H9 (cell line): Measurements from ENCODE around the gene SOS1. TPM values are rescaled to one million over a fixed set of nuclear protein-coding genes. Genes with fewer than 3 reads are reported as not detected.
A peak's percentile ranks its signal among the peaks of the same experiment; 100 is the strongest.

ENCODE experiments used
- DNase-seq: peaks from one replicate; pipeline ENCODE4 v3.0.0-alpha.2; 2017
- H2AFZ ChIP-seq: one replicate; pipeline ENCODE4 v1.6.1; 2013; ENCODE audit warnings: mild to moderate bottlenecking, low read length, control low read depth, moderate library complexity
- H2AK5ac ChIP-seq: 2 replicates; pipeline ENCODE4 v1.6.1; 2013; ENCODE audit warnings: low read length, control low read depth, mixed read lengths; ENCODE audit not compliant: insufficient read length
- H2BK120ac ChIP-seq: one replicate; pipeline ENCODE4 v1.6.1; 2013; ENCODE audit warnings: low read depth, mild to moderate bottlenecking, low read length, control low read depth, inconsistent platforms; ENCODE audit not compliant: poor library complexity, severe bottlenecking
- H2BK12ac ChIP-seq: 2 replicates; pipeline ENCODE4 v1.6.1; 2013; ENCODE audit warnings: low read length, control low read depth, mixed read lengths, low read depth; ENCODE audit not compliant: insufficient read length
- H2BK15ac ChIP-seq: 2 replicates; pipeline ENCODE4 v1.6.1; 2013; ENCODE audit warnings: low read depth, low read length, control low read depth
- H2BK20ac ChIP-seq: one replicate; pipeline ENCODE4 v1.6.1; 2013; ENCODE audit warnings: low read depth, mild to moderate bottlenecking, low read length, control low read depth, inconsistent platforms; ENCODE audit not compliant: poor library complexity, severe bottlenecking
- H2BK5ac ChIP-seq: 2 replicates; pipeline ENCODE4 v1.6.1; 2013; ENCODE audit warnings: low read length, control low read depth, mixed read lengths; ENCODE audit not compliant: insufficient read length
- H3K14ac ChIP-seq: 2 replicates; pipeline ENCODE4 v1.6.1; 2013; ENCODE audit warnings: low read length, control low read depth; ENCODE audit not compliant: insufficient read depth
- H3K18ac ChIP-seq: 2 replicates; pipeline ENCODE4 v1.6.1; 2013; ENCODE audit warnings: low read depth, mild to moderate bottlenecking, mixed read lengths, low read length, control low read depth; ENCODE audit not compliant: insufficient read length
- H3K23ac ChIP-seq: 2 replicates; pipeline ENCODE4 v1.6.1; 2013; ENCODE audit warnings: low read length, control low read depth, mixed read lengths, low read depth; ENCODE audit not compliant: insufficient read length
- H3K23me2 ChIP-seq: 2 replicates; pipeline ENCODE4 v1.6.1; 2013; ENCODE audit warnings: low read depth, mild to moderate bottlenecking, mixed read lengths, low read length, control low read depth; ENCODE audit not compliant: insufficient read length, poor library complexity, severe bottlenecking
- H3K27ac ChIP-seq: 2 replicates; pipeline ENCODE4 v1.5.1; 2013; ENCODE audit warnings: low read length, control low read depth, mixed read lengths, low read depth; ENCODE audit not compliant: insufficient read length
- H3K27me3 ChIP-seq: 2 replicates; pipeline ENCODE4 v1.6.1; 2013; ENCODE audit warnings: low read length, control low read depth, inconsistent platforms; ENCODE audit not compliant: insufficient read depth
- H3K4ac ChIP-seq: 2 replicates; pipeline ENCODE4 v1.6.1; 2013; ENCODE audit warnings: low read depth, mild to moderate bottlenecking, control low read depth, inconsistent platforms, low read length, moderate library complexity
- H3K4me1 ChIP-seq: 2 replicates; pipeline ENCODE4 v1.6.1; 2013; ENCODE audit warnings: low read length, control low read depth, inconsistent platforms; ENCODE audit not compliant: insufficient read depth
- H3K4me2 ChIP-seq: 2 replicates; pipeline ENCODE4 v1.6.1; 2013; ENCODE audit warnings: low read length, control low read depth, mixed read lengths; ENCODE audit not compliant: insufficient read length, insufficient read depth
- H3K56ac ChIP-seq: 2 replicates; pipeline ENCODE4 v1.6.1; 2013; ENCODE audit warnings: low read depth, mild to moderate bottlenecking, mixed read lengths, low read length, control low read depth; ENCODE audit not compliant: insufficient read length
- H3K79me1 ChIP-seq: 2 replicates; pipeline ENCODE4 v1.6.1; 2013; ENCODE audit warnings: low read depth, mild to moderate bottlenecking, moderate library complexity, low read length, control low read depth, inconsistent platforms; ENCODE audit not compliant: insufficient read depth, poor library complexity, severe bottlenecking
- H3K79me2 ChIP-seq: 2 replicates; pipeline ENCODE4 v1.6.1; 2013; ENCODE audit warnings: low read length, control low read depth, inconsistent platforms; ENCODE audit not compliant: insufficient read depth
- H3K9ac ChIP-seq: 2 replicates; pipeline ENCODE4 v1.6.1; 2013; ENCODE audit warnings: low read length, control low read depth, mixed read lengths; ENCODE audit not compliant: insufficient read length; ENCODE audit errors: extremely low read depth
- H3K9me3 ChIP-seq: one replicate; pipeline ENCODE4 v1.6.1; 2013; ENCODE audit warnings: low read depth, low read length, inconsistent platforms; ENCODE audit not compliant: control insufficient read depth
- H3T11ph ChIP-seq: one replicate; pipeline ENCODE4 v1.6.1; 2013; ENCODE audit warnings: mild to moderate bottlenecking, low read length, control low read depth, inconsistent platforms
- H4K20me1 ChIP-seq: one replicate; pipeline ENCODE4 v1.6.1; 2013; ENCODE audit not compliant: control insufficient read depth, insufficient read length, insufficient read depth
- H4K5ac ChIP-seq: 2 replicates; pipeline ENCODE4 v1.6.1; 2013; ENCODE audit warnings: low read depth, mild to moderate bottlenecking, mixed read lengths, low read length, control low read depth; ENCODE audit not compliant: insufficient read length
- H4K8ac ChIP-seq: replicated peaks from 2 replicates; pipeline ENCODE4 v1.6.1; 2013; ENCODE audit warnings: low read length, control low read depth, mixed read lengths, low read depth; ENCODE audit not compliant: insufficient read length
- H4K91ac ChIP-seq: 2 replicates; pipeline ENCODE4 v1.6.1; 2013; ENCODE audit warnings: low read depth, mild to moderate bottlenecking, moderate library complexity, mixed read lengths, low read length, control low read depth; ENCODE audit not compliant: insufficient read length
- H3K27ac Mint-ChIP-seq, 3 experiments: 2 replicates in 2 of 3; 3 replicates in 1 of 3; pipeline ENCODE4 v1.8.0; 2020 to 2021; ENCODE audit warnings: mixed read lengths in 3 of 3, mild to moderate bottlenecking in 1 of 3, moderate library complexity in 1 of 3
- H3K27me3 Mint-ChIP-seq: 2 replicates; pipeline ENCODE4 v1.8.0; 2021; ENCODE audit warnings: low read depth, mild to moderate bottlenecking, moderate library complexity, mixed read lengths
- H3K36me3 Mint-ChIP-seq, 3 experiments: 2 replicates in 2 of 3; 3 replicates in 1 of 3; pipeline ENCODE4 v1.8.0; 2020 to 2021; ENCODE audit warnings: low read depth in 3 of 3, mixed read lengths in 3 of 3; ENCODE audit not compliant: insufficient read depth in 1 of 3
- H3K4me1 Mint-ChIP-seq, 2 experiments: 2 replicates each; pipeline ENCODE4 v1.8.0; 2020; ENCODE audit warnings: mixed read lengths in 2 of 2
- H3K4me3 Mint-ChIP-seq, 2 experiments: 2 replicates in 1 of 2; 3 replicates in 1 of 2; pipeline ENCODE4 v1.8.0; 2020 to 2021; ENCODE audit warnings: mild to moderate bottlenecking in 2 of 2, mixed read lengths in 2 of 2, moderate library complexity in 1 of 2
- H3K9me3 Mint-ChIP-seq, 2 experiments: 2 replicates in 1 of 2; 3 replicates in 1 of 2; pipeline ENCODE4 v1.8.0; 2020; ENCODE audit warnings: mild to moderate bottlenecking in 2 of 2, mixed read lengths in 2 of 2, moderate library complexity in 1 of 2
- WGBS: extraction: QIAGEN DNeasy Blood & Tissue Kit; methylation state at CpG from one replicate; pipeline ENCODE4 v1.1.7; 2013; ENCODE audit warnings: missing lambda C conversion rate, low lambda C conversion rate, mixed read lengths; ENCODE audit not compliant: insufficient read length; ENCODE audit errors: extremely low coverage; 5-methylcytosine and 5-hydroxymethylcytosine counted together
- total RNA-seq: library from RNA; stranded (reverse); gene quantifications from 2 replicates; pipeline ENCODE4 v1.2.1, GENCODE V29; 2021
- TF ChIP-seq, protein P1 (sequence below): fragments of 200-600 bp; sonication (generic); conservative IDR thresholded peaks from 3 replicates; pipeline ENCODE4 v1.8.0; 2021; ENCODE audit warnings: antibody characterized with exemption, mild to moderate bottlenecking

Gene SOS1
- total RNA-seq, 1 experiment from 2014 or later, result 35.8 TPM

DNA sequence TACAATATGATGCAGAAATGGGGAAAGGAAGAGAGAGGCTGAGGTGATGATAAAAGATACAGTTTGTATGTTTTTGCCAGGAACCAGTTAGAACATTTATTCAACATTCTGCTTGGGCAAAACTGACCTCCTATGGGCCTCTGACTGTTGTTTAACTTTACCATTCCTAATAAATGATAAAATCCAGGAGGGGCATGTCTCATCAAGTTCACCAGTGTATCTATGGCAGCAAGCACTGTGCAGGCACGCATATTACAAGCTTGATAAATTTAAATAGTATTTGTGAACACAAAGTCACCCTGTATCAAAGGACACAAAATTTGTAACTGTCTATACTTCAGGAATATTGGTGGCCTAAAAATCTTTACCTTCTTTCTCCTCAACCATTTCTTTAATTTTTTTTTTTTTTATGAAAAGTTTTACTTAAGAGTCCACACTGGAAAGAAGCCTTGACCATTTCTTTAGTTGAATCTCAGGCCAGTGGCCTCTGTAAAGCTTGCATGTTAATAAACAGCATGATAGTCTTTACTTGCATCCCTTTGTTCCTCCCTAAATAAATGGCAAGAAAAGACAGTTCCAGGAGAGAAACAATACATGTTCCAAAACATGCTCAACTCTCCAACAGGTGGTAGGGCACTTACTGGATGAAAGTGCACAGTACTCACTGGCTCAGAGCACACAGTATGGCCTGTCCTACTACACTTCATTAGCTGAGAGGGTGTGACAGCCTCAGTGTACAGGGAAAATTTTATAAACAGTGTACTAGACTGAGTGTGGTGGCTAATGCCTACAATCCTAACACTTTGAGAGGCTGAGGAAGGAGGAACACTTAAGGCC is 52.3 kb downstream of the SOS1 start:
- Histone ChIP-seq H3K4ac (no peak overlapping the region), H2BK20ac (no peak overlapping the region), H3T11ph (no peak overlapping the region), H4K91ac (no peak overlapping the region), H3K27me3 (no peaks in the 10 kb centered on the region), H2BK120ac (no peak overlapping the region), H3K9ac (peak overlapping the region; percentile 31), H2BK5ac (peak overlapping the region; percentile 79), H3K14ac (no peak overlapping the region), H3K27ac (no peak overlapping the region), H3K56ac (no peak overlapping the region), H3K18ac (no peak overlapping the region), H2AK5ac (no peak overlapping the region), H3K79me2 (no peaks in the 10 kb centered on the region; the same call in 1 of the 2 replicates), H3K4me2 (no peak overlapping the region), H4K20me1 (no peaks in the 10 kb centered on the region), H2BK12ac (no peak overlapping the region), H4K5ac (no peak overlapping the region), H2BK15ac (no peak overlapping the region), H3K4me1 (no peaks in the 10 kb centered on the region), H3K79me1 (peaks cover 3% of the 10 kb centered on the region), H4K8ac (no peak overlapping the region), H2AFZ (no peak overlapping the region), H3K9me3 (no peaks in the 10 kb centered on the region), H3K23ac (no peak overlapping the region), H3K23me2 (no peaks in the 10 kb centered on the region)
- H3K9me3 Mint-ChIP-seq, result no peaks in the 10 kb centered on the region
- H3K36me3 Mint-ChIP-seq, result peaks cover 0 to 6% (median 6%) of the 10 kb centered on the region in 3 experiments; a peak in 5 of 7 replicates
- peaks cover 19 to 22% of the 10 kb centered on the region in 2 experiments for H3K4me1 Mint-ChIP-seq
- TF ChIP-seq, protein P1, sequence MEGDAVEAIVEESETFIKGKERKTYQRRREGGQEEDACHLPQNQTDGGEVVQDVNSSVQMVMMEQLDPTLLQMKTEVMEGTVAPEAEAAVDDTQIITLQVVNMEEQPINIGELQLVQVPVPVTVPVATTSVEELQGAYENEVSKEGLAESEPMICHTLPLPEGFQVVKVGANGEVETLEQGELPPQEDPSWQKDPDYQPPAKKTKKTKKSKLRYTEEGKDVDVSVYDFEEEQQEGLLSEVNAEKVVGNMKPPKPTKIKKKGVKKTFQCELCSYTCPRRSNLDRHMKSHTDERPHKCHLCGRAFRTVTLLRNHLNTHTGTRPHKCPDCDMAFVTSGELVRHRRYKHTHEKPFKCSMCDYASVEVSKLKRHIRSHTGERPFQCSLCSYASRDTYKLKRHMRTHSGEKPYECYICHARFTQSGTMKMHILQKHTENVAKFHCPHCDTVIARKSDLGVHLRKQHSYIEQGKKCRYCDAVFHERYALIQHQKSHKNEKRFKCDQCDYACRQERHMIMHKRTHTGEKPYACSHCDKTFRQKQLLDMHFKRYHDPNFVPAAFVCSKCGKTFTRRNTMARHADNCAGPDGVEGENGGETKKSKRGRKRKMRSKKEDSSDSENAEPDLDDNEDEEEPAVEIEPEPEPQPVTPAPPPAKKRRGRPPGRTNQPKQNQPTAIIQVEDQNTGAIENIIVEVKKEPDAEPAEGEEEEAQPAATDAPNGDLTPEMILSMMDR, result no peak
- no peaks in the 10 kb centered on the region for H3K27me3 Mint-ChIP-seq
- no peak for DNase-seq
- H3K27ac Mint-ChIP-seq, result peak overlapping the region in 1 of 3 experiments; percentile 46; a peak in 1 of 7 replicates
- H3K4me3 Mint-ChIP-seq, result no peak overlapping the region
- WGBS, result no CpG with 5 or more reads among the region's 1 CpG
